ENCODE data around the gene NDUFV1. TPM values are rescaled to one million over a fixed set of nuclear protein-coding genes. Genes with fewer than 3 reads are reported as not detected.

NDUFV1 gene
- total RNA-seq, 1 experiment from 2014 or later: 250 TPM

DNA sequence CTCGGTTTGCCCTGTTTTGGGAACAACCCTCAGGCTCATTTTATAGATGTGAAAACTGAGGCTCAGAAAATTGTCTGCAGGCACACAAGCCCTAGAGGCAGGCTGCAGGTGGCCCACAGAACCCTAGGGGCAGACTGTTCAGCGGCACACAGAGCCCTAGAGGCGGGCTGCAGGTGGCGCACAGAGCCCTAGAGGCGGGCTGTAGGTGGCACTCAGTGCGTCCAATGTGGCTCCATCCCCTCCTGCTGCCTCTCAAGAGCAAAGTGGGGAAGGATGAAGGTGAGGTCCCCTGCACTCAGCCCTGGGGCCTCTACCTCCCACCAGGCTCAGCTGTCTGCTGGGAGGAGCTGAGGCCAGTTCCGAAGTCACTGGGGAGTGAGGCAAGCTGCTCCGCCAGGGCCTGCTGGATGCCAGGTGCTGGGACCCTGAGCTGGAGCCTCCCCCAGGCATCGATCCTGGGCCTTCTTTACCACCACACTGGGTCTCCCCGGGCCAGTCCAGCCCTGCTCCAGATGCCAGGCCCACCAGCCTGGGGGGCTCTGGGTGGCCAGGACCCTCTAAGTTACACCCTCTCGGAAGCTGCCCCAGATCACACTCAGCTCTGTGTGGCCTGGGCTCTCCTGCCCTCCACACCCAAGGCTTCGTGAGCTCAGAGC, 41.5 kb downstream of the NDUFV1 start:
- Histone ChIP-seq H3K27me3 (replicated peaks; ENCODE audit: insufficient read depth, low read depth, low read length, poor library complexity) (no peaks in the 10 kb centered on the region), H3K9me3 (ENCODE audit: low read depth, low read length, poor library complexity, severe bottlenecking) (no peaks in the 10 kb centered on the region), H3K36me3 (ENCODE audit: insufficient read depth, low read length, poor library complexity, severe bottlenecking) (no peaks in the 10 kb centered on the region), H3K4me1 (ENCODE audit: insufficient read depth, low read length, poor library complexity, severe bottlenecking) (peaks cover 19% of the 10 kb centered on the region), H3K4me3 (ENCODE audit: low read depth, low read length, poor library complexity, severe bottlenecking) (no peak overlapping the region), H3K27ac (ENCODE audit: low read depth, low read length, poor library complexity, severe bottlenecking) (no peak overlapping the region)
- POLR2A ChIA-PET (ENCODE audit: low non-redundant PET): no interaction called here
- intact Hi-C loops (cut with micrococcal nuclease; ENCODE audit: unreplicated experiment): no loop called here
- no TSS peak for BruUV-seq (replicated peaks)
- CTCF ChIA-PET: no interaction called here
- no peak for TF ChIP-seq EZH2 (IDR thresholded peaks at IDR 0.05; ENCODE audit: borderline replicate concordance, low read depth, low read length, poor library complexity, severe bottlenecking)
- TF ChIP-seq, protein P1, sequence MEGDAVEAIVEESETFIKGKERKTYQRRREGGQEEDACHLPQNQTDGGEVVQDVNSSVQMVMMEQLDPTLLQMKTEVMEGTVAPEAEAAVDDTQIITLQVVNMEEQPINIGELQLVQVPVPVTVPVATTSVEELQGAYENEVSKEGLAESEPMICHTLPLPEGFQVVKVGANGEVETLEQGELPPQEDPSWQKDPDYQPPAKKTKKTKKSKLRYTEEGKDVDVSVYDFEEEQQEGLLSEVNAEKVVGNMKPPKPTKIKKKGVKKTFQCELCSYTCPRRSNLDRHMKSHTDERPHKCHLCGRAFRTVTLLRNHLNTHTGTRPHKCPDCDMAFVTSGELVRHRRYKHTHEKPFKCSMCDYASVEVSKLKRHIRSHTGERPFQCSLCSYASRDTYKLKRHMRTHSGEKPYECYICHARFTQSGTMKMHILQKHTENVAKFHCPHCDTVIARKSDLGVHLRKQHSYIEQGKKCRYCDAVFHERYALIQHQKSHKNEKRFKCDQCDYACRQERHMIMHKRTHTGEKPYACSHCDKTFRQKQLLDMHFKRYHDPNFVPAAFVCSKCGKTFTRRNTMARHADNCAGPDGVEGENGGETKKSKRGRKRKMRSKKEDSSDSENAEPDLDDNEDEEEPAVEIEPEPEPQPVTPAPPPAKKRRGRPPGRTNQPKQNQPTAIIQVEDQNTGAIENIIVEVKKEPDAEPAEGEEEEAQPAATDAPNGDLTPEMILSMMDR (conservative IDR thresholded peaks at IDR 0.05; ENCODE audit: low read depth, low read length): peak; percentile 55
- peak; percentile 52 for DNase-seq (ENCODE audit: low spot score)

DNA sequence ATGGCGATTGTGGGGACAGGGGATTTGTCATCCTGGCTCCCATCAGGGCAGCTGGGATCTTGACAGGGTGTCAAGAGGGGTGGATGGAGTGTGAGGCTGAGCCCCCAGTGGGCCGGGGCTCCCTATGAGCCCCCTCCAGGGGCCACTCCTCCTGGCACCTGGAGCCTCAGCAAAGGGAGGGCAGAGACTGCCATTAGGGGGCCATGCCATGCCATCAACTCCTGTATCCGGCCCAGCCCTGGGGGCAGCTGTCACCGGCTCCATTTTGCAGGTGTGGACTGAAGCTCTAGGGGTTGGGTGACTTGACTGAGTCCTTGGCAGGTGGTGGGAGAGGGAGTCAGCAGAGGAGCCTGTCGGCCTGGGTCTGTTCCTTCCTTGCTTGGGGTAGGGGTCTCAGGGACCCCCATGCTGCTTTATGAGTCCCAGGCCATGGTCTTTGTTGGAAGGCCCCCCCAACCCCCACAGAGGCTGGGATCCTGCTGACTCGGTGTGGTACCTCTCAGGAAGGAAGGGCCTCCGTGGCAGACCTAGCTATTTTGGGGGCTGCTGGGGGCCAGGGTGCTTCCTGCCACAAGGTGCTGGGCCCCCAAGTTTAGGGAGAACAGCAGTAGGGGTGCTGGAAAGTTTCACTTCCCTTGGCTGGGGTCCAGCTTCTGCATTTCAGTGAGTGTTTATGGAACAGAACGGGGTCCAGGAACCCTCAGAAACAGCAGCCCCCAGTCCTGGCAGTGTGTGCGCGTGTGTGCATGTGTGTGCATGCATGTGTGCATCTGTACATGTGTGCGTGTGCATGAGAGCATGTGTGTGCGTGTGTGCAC, 42.3 kb downstream of the NDUFV1 start:
- no peak for TF ChIP-seq EZH2 (IDR thresholded peaks at IDR 0.05; ENCODE audit: borderline replicate concordance, low read depth, low read length, poor library complexity, severe bottlenecking)
- TF ChIP-seq, protein P1 (conservative IDR thresholded peaks at IDR 0.05; ENCODE audit: low read depth, low read length): no peak
- POLR2A ChIA-PET (ENCODE audit: low non-redundant PET): no interaction called here
- no TSS peak for BruUV-seq (replicated peaks)

DNA sequence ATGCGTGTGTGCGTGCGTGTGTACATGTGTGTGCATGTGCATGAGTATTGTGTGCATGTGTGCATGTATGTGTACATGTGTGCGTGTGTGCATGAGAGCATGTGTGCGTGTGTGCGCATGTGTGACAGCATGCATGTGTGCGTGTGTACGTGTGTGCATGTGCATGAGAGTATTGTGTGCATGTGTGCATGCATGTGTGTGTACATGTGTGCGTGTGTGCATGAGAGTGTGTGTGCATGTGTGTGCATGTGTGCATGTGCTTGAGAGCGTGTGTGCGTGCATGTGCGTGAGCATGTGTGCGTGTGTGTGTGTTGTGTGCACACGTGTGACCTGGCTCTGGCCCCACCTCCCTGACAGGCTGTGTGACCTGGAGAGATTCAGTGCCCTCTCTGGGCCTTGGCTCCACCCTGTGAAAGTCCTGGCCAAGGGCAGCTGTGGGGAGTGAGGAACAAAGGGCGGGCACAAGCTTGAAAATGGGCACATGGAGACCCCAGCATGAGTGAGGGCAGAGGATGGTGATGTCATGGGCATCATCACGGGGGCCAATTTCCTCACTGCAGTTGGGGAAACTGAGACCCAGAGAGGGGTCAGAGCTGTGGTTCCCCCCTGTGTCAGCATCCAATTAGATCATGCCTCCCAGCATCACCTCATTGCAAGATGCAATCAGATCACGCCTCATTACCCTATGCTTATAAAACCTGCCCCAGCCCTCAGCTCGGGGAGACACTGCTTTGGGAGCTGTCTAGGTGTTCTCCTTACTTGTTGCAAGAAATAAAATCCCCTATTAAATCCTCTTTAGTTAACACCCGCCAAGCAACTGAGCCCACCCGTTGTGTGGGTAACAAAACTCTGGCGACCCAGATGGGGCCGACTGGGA, 43.1 kb downstream of the NDUFV1 start:
- TF ChIP-seq EZH2 (IDR thresholded peaks at IDR 0.05; ENCODE audit: borderline replicate concordance, low read depth, low read length, poor library complexity, severe bottlenecking): no peak
- TF ChIP-seq, protein P1 (conservative IDR thresholded peaks at IDR 0.05; ENCODE audit: low read depth, low read length): no peak
- BruUV-seq (replicated peaks): no TSS peak
- no peak for DNase-seq (ENCODE audit: low spot score)
- Histone ChIP-seq H3K36me3 (ENCODE audit: insufficient read depth, low read length, poor library complexity, severe bottlenecking) (no peaks in the 10 kb centered on the region), H3K27me3 (replicated peaks; ENCODE audit: insufficient read depth, low read depth, low read length, poor library complexity) (no peaks in the 10 kb centered on the region), H3K4me3 (ENCODE audit: low read depth, low read length, poor library complexity, severe bottlenecking) (peak overlapping the region; percentile 42), H3K4me1 (ENCODE audit: insufficient read depth, low read length, poor library complexity, severe bottlenecking) (peaks cover 19% of the 10 kb centered on the region), H3K9me3 (ENCODE audit: low read depth, low read length, poor library complexity, severe bottlenecking) (no peaks in the 10 kb centered on the region), H3K27ac (ENCODE audit: low read depth, low read length, poor library complexity, severe bottlenecking) (no peak overlapping the region)
- intact Hi-C loops (cut with micrococcal nuclease; ENCODE audit: unreplicated experiment): no loop called here
- ChIA-PET POLR2A (ENCODE audit: low non-redundant PET) (no interaction called here), CTCF (interaction anchor here (0.8 kb wide), 1 partner anchor 76 kb away, joined by 7 read pairs; no protein-coding TSS in a partner anchor)

More for the DNA sequence above, 42.3 kb downstream of the NDUFV1 start:
- Histone ChIP-seq H3K4me1 (ENCODE audit: insufficient read depth, low read length, poor library complexity, severe bottlenecking) (peaks cover 19% of the 10 kb centered on the region), H3K9me3 (ENCODE audit: low read depth, low read length, poor library complexity, severe bottlenecking) (no peaks in the 10 kb centered on the region), H3K27me3 (replicated peaks; ENCODE audit: insufficient read depth, low read depth, low read length, poor library complexity) (no peaks in the 10 kb centered on the region), H3K27ac (ENCODE audit: low read depth, low read length, poor library complexity, severe bottlenecking) (peak overlapping the region; percentile 43), H3K36me3 (ENCODE audit: insufficient read depth, low read length, poor library complexity, severe bottlenecking) (no peaks in the 10 kb centered on the region), H3K4me3 (ENCODE audit: low read depth, low read length, poor library complexity, severe bottlenecking) (no peak overlapping the region)
- CTCF ChIA-PET: interaction anchor here (0.6 kb wide), 1 partner anchor 23 kb away, joined by 3 read pairs; no protein-coding TSS in a partner anchor
- DNase-seq (ENCODE audit: low spot score): no peak
- intact Hi-C loops (cut with micrococcal nuclease; ENCODE audit: unreplicated experiment): no loop called here

All from A673 (cell line).